Gastrocnemius medialis (tissue), 4 donors: Measurements from ENCODE around the gene AFAP1. TPM values are rescaled to one million over a fixed set of nuclear protein-coding genes. Genes with fewer than 3 reads are reported as not detected.

Source experiments
- ATAC-seq, 2 donors: fragments of 150-250 bp; one replicate each; pipeline ENCODE4 v1.9.1; 2016
- DNase-seq, 2 donors: peaks; one replicate each; pipeline ENCODE4 v3.0.0-alpha.2; 2019
- H3K27ac ChIP-seq, 4 donors: fragments of 200-600 bp; sonication (generic); 1 replicate in 1 of 4; 2 replicates in 3 of 4; pipeline ENCODE4 v1.5.1; 2016 to 2018; ENCODE audit warnings: mild to moderate bottlenecking in 2 of 4, moderate library complexity in 1 of 4
- H3K27me3 ChIP-seq, 3 donors: fragments of 200-600 bp; sonication (generic) in 2 of 3; 1 replicate in 1 of 3; 2 replicates in 2 of 3; pipeline versions ENCODE4 v1.5.1 to v1.6.0; 2016 to 2019; ENCODE audit warnings: mild to moderate bottlenecking in 1 of 3, moderate library complexity in 1 of 3
- H3K36me3 ChIP-seq, 2 donors: fragments of 200-600 bp; sonication (generic) in 1 of 2; one replicate each; pipeline ENCODE4 v1.5.1; 2017 to 2018
- H3K4me1 ChIP-seq, 2 donors: fragments of 200-600 bp; sonication (generic) in 1 of 2; one replicate each; pipeline ENCODE4 v1.5.1; 2016 to 2017; ENCODE audit warnings: mild to moderate bottlenecking in 2 of 2
- H3K4me3 ChIP-seq, 4 donors: fragments of 200-600 bp; sonication (generic) in 3 of 4; 1 replicate in 1 of 4; 2 replicates in 3 of 4; pipeline ENCODE4 v1.5.1; 2016 to 2019; ENCODE audit warnings: mild to moderate bottlenecking in 2 of 4
- H3K9me3 ChIP-seq, 3 donors: fragments of 200-600 bp; sonication (generic) in 2 of 3; 1 replicate in 1 of 3; 2 replicates in 2 of 3; pipeline ENCODE4 v1.5.1; 2016 to 2019
- POLR2A ChIP-seq, 2 donors: fragments of 450-650 bp; IDR thresholded peaks; one replicate each; pipeline ENCODE4 v1.6.1; 2017; ENCODE audit warnings: antibody characterized with exemption in 2 of 2, mild to moderate bottlenecking in 2 of 2, moderate library complexity in 2 of 2
- in situ Hi-C, 4 donors: fragments of 200-750 bp; cut with MboI; loops; one replicate each; pipeline versions ENCODE4 v1.15.0 to v1.8.0; 2017; ENCODE audit warnings: low sequenced_read_pairs in 4 of 4
- intact Hi-C: fragments of 100-400 bp; cut with DNase I; formaldehyde crosslinking; loops from one replicate; pipeline ENCODE4 v1.15.1; 2023; ENCODE audit warnings: low total_unique reads
- total RNA-seq, 4 donors: library from RNA; depleted of rRNA; stranded (reverse); fragments of >200 nt; gene quantifications; one replicate each; pipeline versions ENCODE4 v1.1.0 to v1.2.3, GENCODE V29; 2016
- TF ChIP-seq, protein P1 (sequence below), 5 experiments: fragments of 450-650 bp in 3 of 5; fragments of 200-600 bp in 2 of 5; sonication (generic) in 2 of 5; IDR thresholded peaks in 4 of 5; conservative IDR thresholded peaks in 1 of 5; 1 replicate in 4 of 5; 2 replicates in 1 of 5; pipeline ENCODE4 v1.5.1; 2016 to 2019; ENCODE audit warnings: antibody characterized with exemption in 5 of 5, mild to moderate bottlenecking in 3 of 5, moderate library complexity in 3 of 5

Gene AFAP1
- total RNA-seq, 4 donors from 2014 or later = 1.5 to 8.6 (median 3.5) TPM

DNA sequence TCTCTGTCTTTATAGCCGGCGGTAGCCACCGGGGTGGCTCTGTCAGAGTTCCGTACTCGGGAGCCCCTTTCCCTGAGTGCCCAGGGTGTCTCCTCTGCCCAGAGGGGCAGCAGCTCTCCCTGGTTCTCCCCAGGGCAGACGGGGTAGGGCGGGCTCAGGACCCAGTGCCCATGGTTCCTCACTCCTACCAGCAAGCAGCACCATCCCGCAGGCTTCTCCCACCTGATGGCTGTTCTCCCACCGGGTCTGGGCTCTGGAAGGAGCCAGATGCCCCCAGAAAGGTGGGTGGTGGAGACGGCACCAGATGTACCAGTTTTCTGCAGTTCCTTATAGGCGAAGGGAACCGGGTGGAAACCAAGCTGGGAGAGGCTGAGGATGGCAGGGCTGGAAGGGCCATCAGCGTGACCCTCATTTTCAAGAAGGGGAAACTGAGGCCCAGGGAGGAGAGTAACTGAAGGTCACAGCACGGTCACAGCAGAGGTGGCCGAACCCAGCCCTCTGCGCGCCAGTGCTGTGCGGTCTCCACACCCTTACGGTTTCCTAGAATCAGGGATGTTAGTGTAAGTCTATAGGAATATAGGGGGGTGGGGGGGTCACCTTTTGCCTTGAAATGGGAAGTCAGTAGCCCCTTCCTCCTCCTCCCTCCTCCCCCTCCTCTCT, 198.7 kb downstream of the AFAP1 start:
- Histone ChIP-seq H3K4me3 (no peak overlapping the region), H3K4me1 (no peaks in the 10 kb centered on the region), H3K36me3 (no peaks in the 10 kb centered on the region), H3K27me3 (peaks cover 0 to under 1% (median 0%) of the 10 kb centered on the region in 3 donors), H3K27ac (no peak overlapping the region), H3K9me3 (no peaks in the 10 kb centered on the region)
- no peak for ATAC-seq
- no peak for TF ChIP-seq POLR2A (IDR thresholded peaks at IDR 0.05)
- TF ChIP-seq, protein P1, sequence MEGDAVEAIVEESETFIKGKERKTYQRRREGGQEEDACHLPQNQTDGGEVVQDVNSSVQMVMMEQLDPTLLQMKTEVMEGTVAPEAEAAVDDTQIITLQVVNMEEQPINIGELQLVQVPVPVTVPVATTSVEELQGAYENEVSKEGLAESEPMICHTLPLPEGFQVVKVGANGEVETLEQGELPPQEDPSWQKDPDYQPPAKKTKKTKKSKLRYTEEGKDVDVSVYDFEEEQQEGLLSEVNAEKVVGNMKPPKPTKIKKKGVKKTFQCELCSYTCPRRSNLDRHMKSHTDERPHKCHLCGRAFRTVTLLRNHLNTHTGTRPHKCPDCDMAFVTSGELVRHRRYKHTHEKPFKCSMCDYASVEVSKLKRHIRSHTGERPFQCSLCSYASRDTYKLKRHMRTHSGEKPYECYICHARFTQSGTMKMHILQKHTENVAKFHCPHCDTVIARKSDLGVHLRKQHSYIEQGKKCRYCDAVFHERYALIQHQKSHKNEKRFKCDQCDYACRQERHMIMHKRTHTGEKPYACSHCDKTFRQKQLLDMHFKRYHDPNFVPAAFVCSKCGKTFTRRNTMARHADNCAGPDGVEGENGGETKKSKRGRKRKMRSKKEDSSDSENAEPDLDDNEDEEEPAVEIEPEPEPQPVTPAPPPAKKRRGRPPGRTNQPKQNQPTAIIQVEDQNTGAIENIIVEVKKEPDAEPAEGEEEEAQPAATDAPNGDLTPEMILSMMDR (IDR thresholded peaks at IDR 0.05 in 4 of 5, conservative IDR thresholded peaks at IDR 0.05 in 1 of 5) = no peak
- in situ Hi-C loops = no loop called here
- DNase-seq = no peak
- intact Hi-C loops = no loop called here

DNA sequence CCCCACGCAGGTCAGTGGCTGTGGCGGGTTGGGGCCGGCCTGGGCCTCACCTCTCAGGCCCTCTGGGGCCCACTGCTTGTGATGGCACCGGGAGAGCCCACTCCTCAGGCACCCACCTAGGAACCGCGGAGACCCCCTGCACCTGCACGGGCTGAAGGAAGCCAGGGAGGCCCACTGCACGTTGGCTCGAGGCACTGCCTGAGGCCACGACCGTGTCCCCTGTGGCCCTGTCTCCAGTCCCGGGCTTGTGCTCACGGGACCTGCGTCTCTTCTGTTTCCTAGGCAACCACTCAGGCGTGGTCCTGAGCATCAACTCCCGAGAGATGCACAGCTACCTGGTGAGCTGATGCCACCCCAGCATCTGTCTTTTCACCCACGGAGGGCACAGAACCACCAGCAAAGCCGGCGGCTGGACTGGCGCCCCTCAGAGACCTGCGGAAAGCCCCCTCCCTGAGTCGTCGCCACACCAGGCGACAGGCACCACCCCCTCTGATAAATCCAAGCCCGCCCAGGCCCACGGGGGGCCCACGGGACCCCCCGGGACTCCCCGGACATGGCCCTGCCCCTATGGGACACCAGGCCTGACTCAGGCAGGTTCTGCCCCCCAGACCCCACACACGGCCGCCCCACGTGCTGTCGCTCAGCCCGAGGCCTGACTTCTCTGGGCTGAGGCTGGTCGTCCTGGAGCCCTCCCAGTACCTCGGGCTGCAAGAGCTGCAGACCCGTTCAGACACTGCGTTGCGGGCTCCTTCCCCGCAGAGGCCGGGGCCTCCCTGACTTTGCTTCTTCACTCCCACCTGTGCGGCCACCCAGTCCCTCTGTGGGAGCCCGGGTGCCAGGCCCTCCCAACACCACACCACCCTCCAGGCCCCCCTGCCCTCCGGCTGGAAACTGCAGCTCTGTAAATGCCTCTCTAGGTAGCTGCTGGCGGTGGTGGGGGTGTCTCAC, 199.5 kb downstream of the AFAP1 start:
- no peak overlapping the region for H3K27ac ChIP-seq
- no peak overlapping the region for H3K4me3 ChIP-seq
- in situ Hi-C loops (no loop called here), intact Hi-C loops (no loop called here)
- H3K36me3 ChIP-seq = no peaks in the 10 kb centered on the region
- DNase-seq (no peak), ATAC-seq (no peak)
- H3K27me3 ChIP-seq = no peaks in the 10 kb centered on the region
- TF ChIP-seq, protein P1 (IDR thresholded peaks at IDR 0.05 in 4 of 5, conservative IDR thresholded peaks at IDR 0.05 in 1 of 5) = no peak
- TF ChIP-seq POLR2A (IDR thresholded peaks at IDR 0.05) = no peak
- no peaks in the 10 kb centered on the region for H3K9me3 ChIP-seq
- H3K4me1 ChIP-seq = no peaks in the 10 kb centered on the region

DNA sequence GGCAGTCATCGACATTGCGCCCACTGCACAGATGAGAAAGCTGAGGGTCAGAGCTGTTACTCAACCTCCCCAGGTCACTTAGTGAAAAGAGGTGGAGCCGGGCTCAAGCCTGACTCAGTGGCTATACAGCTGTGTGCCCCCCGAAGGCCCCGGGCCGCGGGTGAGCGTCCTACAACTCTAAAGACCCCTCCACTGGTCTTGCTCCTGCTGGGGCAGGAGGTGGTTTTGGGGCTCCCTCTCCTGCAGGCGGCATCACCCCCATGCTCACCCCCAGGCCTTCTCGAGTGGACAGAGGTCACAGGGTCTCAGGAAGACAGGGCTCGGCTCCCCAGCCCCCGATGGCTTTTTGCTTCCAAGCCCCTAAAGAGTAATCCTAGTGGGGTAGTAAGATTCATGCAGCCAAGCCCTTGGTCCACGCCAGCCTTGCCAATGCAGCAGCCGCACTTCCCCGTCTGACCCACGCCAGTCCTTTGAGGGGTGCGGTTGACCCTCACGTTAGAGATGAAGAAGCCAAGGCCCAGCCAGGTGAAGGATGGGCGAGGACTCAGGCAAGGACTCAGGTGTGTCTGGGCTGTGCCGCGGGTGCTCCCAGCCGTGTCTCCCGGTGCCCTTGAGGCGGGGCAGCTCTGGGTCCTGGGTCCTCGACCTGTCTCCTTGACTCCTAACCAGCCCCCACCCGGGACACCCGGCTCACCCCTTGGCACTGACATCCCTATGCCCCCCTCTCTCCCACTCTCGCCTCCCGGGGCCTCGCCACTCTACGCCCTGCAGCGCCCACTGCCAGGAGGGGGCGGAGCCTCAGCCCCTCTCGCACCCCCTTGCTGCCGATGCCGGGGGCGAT, 200.4 kb downstream of the AFAP1 start:
- no peak for DNase-seq
- no peak for ATAC-seq
- Histone ChIP-seq H3K4me3 (no peak overlapping the region), H3K27me3 (no peaks in the 10 kb centered on the region), H3K27ac (no peak overlapping the region), H3K9me3 (no peaks in the 10 kb centered on the region), H3K36me3 (no peaks in the 10 kb centered on the region), H3K4me1 (no peaks in the 10 kb centered on the region)
- in situ Hi-C loops (no loop called here), intact Hi-C loops (no loop called here)
- TF ChIP-seq, protein P1 (IDR thresholded peaks at IDR 0.05 in 4 of 5, conservative IDR thresholded peaks at IDR 0.05 in 1 of 5) = no peak
- TF ChIP-seq POLR2A (IDR thresholded peaks at IDR 0.05) = no peak

DNA sequence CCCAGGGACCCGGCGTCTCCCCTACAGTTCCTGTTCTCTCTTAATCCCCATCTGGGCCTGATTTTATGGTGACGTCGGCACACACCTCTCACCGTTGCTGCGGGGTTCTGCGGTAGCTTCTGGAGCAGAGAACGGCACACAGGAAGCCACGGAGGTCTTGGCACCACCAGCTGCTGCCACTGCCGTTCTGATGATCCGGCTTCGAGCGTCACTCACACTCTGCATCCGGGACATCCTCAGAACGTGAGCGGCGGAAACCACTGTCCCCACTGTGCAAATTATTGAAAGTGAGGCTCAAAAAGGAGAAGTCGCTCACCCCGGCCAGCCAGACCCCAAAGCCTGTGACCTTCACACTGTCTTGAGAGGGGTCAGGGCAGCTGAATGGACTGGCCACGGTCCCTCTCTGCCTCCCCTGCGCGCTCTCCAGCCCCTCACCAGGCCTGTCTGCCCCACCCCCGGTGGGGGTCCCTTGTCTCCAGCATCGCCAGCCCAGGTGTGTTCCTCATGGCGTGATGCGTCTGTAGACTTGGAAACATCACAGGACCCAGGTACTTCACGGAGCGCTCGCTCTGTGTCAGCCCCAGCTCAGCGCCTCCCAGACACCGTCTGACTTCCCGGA, 201.1 kb downstream of the AFAP1 start:
- Histone ChIP-seq H3K27me3 (no peaks in the 10 kb centered on the region), H3K36me3 (no peaks in the 10 kb centered on the region), H3K27ac (no peak overlapping the region), H3K4me3 (no peak overlapping the region), H3K9me3 (no peaks in the 10 kb centered on the region), H3K4me1 (no peaks in the 10 kb centered on the region)
- intact Hi-C loops (no loop called here), in situ Hi-C loops (no loop called here)
- DNase-seq (no peak), ATAC-seq (no peak)
- no peak for TF ChIP-seq POLR2A (IDR thresholded peaks at IDR 0.05)
- TF ChIP-seq, protein P1 (IDR thresholded peaks at IDR 0.05 in 4 of 5, conservative IDR thresholded peaks at IDR 0.05 in 1 of 5) = no peak
